ENCODE data around the gene CACNA1B. TPM values are rescaled to one million over a fixed set of nuclear protein-coding genes. Genes with fewer than 3 reads are reported as not detected.

CACNA1B gene
- total and polyA plus RNA-seq, 9 of the 15 experiments (the other 6 are each of a cell fraction or from before 2014, with no cell fraction given): 0.01 to 0.04 TPM; not detected in 7

DNA sequence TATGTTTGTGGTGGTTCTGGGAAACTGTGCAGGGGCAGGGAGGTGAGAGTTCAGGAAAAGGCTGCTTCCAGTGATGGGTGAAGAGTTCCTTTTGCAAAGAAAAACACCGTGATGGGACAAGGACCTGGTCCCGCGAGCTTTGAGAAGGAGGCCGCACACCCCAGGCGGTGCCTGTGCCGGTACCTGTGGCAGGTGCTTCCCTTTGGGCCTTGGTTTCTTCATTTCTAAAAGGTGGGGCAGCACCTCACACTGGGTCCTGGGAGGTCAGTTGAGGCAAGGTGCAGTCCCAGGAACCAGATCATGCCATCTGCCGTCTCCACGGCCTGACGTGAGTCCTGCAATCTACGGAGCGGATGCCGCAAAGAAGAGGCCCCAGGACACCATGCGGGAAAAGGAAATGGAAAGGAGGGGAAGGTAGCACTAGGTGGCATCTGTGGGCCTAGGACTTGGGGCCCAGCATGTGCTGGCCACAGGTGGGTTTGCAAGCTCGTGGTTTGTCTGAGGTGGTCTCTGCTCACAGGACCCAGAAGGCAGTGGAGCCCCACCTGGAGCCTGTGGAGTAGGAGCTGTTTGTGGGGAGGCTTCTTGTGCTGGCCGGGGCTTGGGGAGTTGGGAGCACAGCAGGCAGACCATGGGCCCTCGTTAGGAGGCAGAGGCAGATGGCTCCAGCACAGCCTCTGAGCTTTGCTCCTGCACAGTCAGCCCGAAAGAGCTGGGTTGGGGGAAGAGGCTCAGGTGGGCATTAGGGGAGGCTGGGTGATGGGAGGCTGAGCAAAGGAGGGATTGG is 131.6 kb downstream of the CACNA1B start:
- Histone ChIP-seq H3K9me3 (replicated peaks; ENCODE audit: control insufficient read depth, insufficient read depth, low read depth, low read length) (no peaks in the 10 kb centered on the region), H3K4me1 (replicated peaks in 1 of 2; ENCODE audit: control insufficient read depth in 2 of 2, insufficient read depth in 2 of 2, low read length in 2 of 2) (peaks cover 0 to 3% of the 10 kb centered on the region in 2 experiments; a peak in 1 of 5 replicates), H3K4me3 (no peak overlapping the region), H2AFZ (ENCODE audit: low read depth, low read length) (no peak overlapping the region), H3K9ac (ENCODE audit: insufficient read depth in 1 of 2, low read depth in 2 of 2, low read length in 2 of 2) (no peak overlapping the region; a peak in 2 of 4 replicates), H3K27me3 (ENCODE audit: control insufficient read depth in 2 of 2, insufficient read depth in 2 of 2, low read length in 2 of 2) (peaks cover 6 to 67% of the 10 kb centered on the region in 2 experiments; a peak in 4 of 5 replicates), H3K4me2 (ENCODE audit: insufficient read depth, low read length) (no peak overlapping the region), H3K79me2 (ENCODE audit: control insufficient read depth, insufficient read depth, low read length) (no peaks in the 10 kb centered on the region), H4K20me1 (replicated peaks; ENCODE audit: control insufficient read depth, insufficient read depth, low read length) (peaks cover 13% of the 10 kb centered on the region), H3K9me1 (ENCODE audit: control insufficient read depth, insufficient read depth, low read length) (no peaks in the 10 kb centered on the region), H3K27ac (ENCODE audit: extremely low read depth, low read depth, low read length) (no peak overlapping the region), H3K36me3 (ENCODE audit: control insufficient read depth, insufficient read depth, low read length) (no peaks in the 10 kb centered on the region)
- ATAC-seq (no peak), FAIRE-seq (no peak), DNase-seq (ENCODE audit: extremely low read depth in 1 of 4, low spot score in 3 of 4) (no peak)
- TF ChIP-seq POLR3A (IDR thresholded peaks at IDR 0.05; ENCODE audit: borderline replicate concordance, extremely low read depth, insufficient read depth, insufficient read length): no peak
- no peak for TF ChIP-seq TAF7 (tag; IDR thresholded peaks at IDR 0.05)
- no peak for TF ChIP-seq ZNF41 (CRISPR knock-in tag; conservative IDR thresholded peaks at IDR 0.05)
- TF ChIP-seq LCOR (CRISPR knock-in tag; IDR thresholded peaks at IDR 0.05): no peak
- no peak for TF ChIP-seq FOSL1 (tag; conservative IDR thresholded peaks at IDR 0.05)
- intact Hi-C loops (cut with micrococcal nuclease) (no loop called here), in situ Hi-C loops (cut with MboI) (no loop called here)
- CTCF ChIA-PET (ENCODE audit: low intra/inter-chr PET ratio): no interaction called here
- BruUV-seq (replicated peaks): no TSS peak
- POLR2A ChIA-PET: no interaction called here
- 19% methylated on average over 17 of the region's 17 CpGs for WGBS (ENCODE audit: insufficient coverage, low coverage, missing lambda C conversion rate)
